Putamen (tissue), 1 donor: ENCODE results near the gene DHX40.
"Not testable (repeated sequence)": the region's sequence is repeated elsewhere in the genome, so short reads cannot be mapped to it uniquely, and the experiment has no call there.

Experiments used
- DNase-seq: peaks from one replicate; pipeline ENCODE4 v3.0.0-alpha.2; 2016; ENCODE audit warnings: low spot score

The DHX40 gene

GRCh38 chr17:59629174-59629573 is 63.8 kb downstream of the DHX40 start:
- no peak for DNase-seq

GRCh38 chr17:59631276-59631675 is 65.9 kb downstream of the DHX40 start:
- no peak for DNase-seq

- no peak for DNase-seq
These were observed 67.0 kb downstream of the DHX40 start for GRCh38 chr17:59632398-59632797.

GRCh38 chr17:59633658-59634359 is 68.4 kb downstream of the DHX40 start:
- DNase-seq: no peak

- no peak for DNase-seq
These were observed 69.5 kb downstream of the DHX40 start for GRCh38 chr17:59634632-59635541.

GRCh38 chr17:59637611-59638310 is 72.4 kb downstream of the DHX40 start:
- no peak for DNase-seq

- DNase-seq: no peak
These were observed 73.1 kb downstream of the DHX40 start for GRCh38 chr17:59638553-59638952.

GRCh38 chr17:59641799-59642484 is 76.5 kb downstream of the DHX40 start:
- no peak for DNase-seq

GRCh38 chr17:59642565-59642964 is 77.2 kb downstream of the DHX40 start:
- DNase-seq: no peak

GRCh38 chr17:59643159-59644140 is 78.0 kb downstream of the DHX40 start:
- DNase-seq: no peak

GRCh38 chr17:59647288-59647687 is 81.9 kb downstream of the DHX40 start:
- no peak for DNase-seq

- no peak for DNase-seq
These were observed 84.5 kb downstream of the DHX40 start for GRCh38 chr17:59649886-59650285.

- DNase-seq: peak; percentile 59
These were observed 85.2 kb downstream of the DHX40 start for GRCh38 chr17:59650642-59651041.

- no peak for DNase-seq
These were observed 85.9 kb downstream of the DHX40 start for GRCh38 chr17:59651346-59651745.

GRCh38 chr17:59652119-59652518 is 86.7 kb downstream of the DHX40 start:
- no peak for DNase-seq

- not testable (repeated sequence) for DNase-seq
These were observed 91.2 kb downstream of the DHX40 start for GRCh38 chr17:59656624-59657023.
